ENCODE measurements around the gene CAMK1D.
A peak's percentile ranks its signal among the peaks of the same experiment; 100 is the strongest.
"Not testable (repeated sequence)": the region's sequence is repeated elsewhere in the genome, so short reads cannot be mapped to it uniquely, and the experiment has no call there.

The CAMK1D gene

DNA sequence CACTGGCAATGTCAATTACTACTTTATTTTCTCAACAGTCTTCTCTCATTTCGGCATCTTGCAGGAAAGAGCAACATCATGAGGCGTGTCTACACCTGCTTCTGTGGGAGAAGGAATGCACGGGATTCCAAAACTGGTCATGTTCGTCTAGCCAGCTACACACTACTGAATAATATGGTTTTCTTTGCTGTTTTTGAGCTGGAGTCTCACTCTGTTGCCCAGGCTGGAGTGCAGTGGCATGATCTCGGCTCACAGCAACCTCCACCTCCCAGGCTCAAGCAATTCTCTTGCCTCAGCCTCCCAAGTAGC lies 376.2 kb downstream of the CAMK1D start:
- not testable (repeated sequence) for DNase-seq (ENCODE audit: low read depth)

- DNase-seq (ENCODE audit: low read depth), result no peak
These were observed 377.9 kb downstream of the CAMK1D start for GRCh38 chr10:12726971-12727831.

GRCh38 chr10:12727832-12728215 lies 378.5 kb downstream of the CAMK1D start:
- DNase-seq (ENCODE audit: low read depth), result peak; percentile 29

DNA sequence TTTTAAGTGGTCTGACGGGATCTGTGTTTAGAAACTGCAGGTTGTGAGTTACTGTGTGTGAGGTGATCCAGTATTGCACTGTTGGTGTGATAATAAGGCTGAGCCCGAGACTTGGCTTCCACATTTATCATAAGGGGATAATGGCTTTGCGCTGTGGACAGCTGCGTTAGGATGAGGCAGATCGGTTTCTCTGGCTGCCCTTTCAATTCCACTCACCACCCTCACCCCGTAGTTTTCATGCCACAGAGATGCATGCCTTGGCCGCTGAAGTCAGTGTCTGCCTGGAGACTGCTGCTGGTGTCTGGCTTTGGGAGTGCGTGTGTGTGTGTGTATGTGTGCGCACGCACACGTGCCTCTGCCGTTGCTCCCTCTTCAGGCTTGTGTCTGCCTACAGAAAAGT lies 379.1 kb downstream of the CAMK1D start:
- peak; percentile 30 for DNase-seq (ENCODE audit: low read depth)

- no peak for DNase-seq (ENCODE audit: low read depth)
These were observed 380.5 kb downstream of the CAMK1D start for GRCh38 chr10:12729885-12730284.

GRCh38 chr10:12730809-12731519 lies 381.6 kb downstream of the CAMK1D start:
- DNase-seq (ENCODE audit: low read depth), result peak; percentile 77

DNA sequence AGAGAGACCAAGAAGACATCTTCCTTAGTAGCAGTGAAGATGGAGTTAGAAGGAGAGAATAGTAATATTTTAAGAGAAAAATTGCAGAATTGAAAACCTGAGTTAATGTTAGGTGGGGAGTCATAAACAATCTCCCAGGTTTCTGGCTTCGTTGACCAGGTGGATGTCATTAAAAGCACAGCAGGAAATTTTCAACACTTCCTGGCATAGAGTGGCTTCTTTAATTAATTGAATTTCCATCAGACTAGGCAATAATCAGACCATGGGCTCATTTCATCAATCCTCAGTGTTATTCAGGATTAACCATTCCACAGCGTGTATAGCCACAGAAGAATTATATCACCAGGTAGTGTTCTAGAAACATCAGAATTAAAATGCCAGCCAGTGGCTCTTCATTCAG lies 383.9 kb downstream of the CAMK1D start:
- no peak for DNase-seq (ENCODE audit: low read depth)

- no peak for DNase-seq (ENCODE audit: low read depth)
These were observed 386.6 kb downstream of the CAMK1D start for GRCh38 chr10:12735843-12736462.

GRCh38 chr10:12740813-12741212 lies 391.5 kb downstream of the CAMK1D start:
- no peak for DNase-seq (ENCODE audit: low read depth)

DNA sequence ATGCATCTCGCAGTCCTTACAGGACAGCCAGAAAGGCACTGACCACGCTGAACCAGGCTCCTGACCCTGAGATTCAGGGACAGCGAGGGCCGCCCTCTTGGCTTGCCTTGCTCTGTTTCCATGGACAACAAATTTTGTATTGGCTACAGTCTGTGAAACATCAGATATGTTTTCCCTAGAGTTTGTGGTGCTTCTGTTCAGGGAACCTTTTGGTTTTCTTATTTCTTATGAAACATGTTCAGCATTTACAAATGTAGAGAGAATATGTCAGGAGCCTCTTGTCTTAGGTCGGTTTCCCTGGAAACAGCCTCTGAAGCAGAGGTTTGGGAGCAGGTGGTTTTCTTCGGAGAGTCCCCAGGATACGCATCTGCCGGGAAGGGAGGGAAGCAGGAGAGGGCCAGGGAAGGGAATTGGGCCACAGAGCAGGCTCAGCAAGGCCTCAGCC lies 392.0 kb downstream of the CAMK1D start:
- no peak for DNase-seq (ENCODE audit: low read depth)

DNA sequence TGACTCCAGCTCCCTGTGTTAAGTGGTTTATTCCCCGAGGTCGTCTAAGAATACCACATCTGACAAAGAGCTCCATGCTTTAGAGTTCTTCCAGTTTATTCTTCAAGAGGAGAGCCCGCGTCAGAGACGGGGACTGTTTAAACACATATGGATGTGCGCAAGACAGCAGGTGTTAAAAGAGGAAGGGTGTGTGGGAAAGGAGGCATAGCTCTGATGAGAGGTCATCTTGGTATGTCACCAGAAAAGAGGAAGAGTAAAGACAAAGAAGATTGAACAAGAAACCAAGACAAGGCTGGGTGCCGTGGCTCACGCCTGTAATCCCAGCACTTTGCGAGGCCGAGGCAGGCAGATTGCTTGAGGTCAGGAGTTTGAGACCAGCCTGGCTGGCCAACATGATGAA lies 393.4 kb downstream of the CAMK1D start:
- no peak for DNase-seq (ENCODE audit: low read depth)

- not testable (repeated sequence) for DNase-seq (ENCODE audit: low read depth)
These were observed 394.1 kb downstream of the CAMK1D start for GRCh38 chr10:12743466-12743865.

GRCh38 chr10:12743941-12744340 lies 394.6 kb downstream of the CAMK1D start:
- no peak for DNase-seq (ENCODE audit: low read depth)

- DNase-seq (ENCODE audit: low read depth), result no peak
These were observed 398.8 kb downstream of the CAMK1D start for GRCh38 chr10:12748186-12748585.

DNA sequence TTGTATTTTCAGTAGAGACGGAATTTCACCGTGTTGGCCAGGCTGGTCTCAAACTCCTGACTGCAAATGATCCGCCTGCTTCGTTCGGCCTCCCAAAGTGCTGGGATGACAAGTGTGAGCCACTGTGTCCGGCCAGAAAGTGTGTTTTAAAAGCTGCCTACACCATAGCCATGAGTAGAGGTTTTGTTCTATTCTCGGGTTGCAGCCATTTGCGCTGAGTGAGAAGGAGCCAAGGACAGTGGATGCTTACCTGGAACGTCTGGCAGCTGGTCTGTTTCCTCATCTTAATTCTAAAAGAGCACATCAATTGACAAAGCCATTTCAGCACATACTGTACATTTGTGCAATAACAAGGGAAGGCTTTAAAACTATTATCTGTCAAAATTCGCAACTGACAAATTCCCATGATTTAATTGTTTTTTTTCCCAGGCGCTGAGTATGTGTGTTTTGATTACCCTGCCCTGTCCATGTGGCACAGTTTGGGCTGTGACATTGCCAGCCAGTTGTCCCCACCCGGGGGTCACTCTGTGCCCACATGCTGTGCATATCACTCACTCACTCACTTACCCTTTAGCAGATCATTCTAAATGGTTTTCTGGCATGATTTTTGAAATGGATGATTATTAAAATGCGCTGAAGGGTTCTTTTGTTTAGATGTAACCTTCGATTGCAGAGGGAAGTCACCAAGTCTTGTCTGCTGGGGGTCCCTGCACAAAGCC lies 400.6 kb downstream of the CAMK1D start:
- no peak for DNase-seq (ENCODE audit: low read depth)

GRCh38 chr10:12750526-12751201 lies 401.3 kb downstream of the CAMK1D start:
- DNase-seq (ENCODE audit: low read depth), result no peak

GRCh38 chr10:12755075-12755474 lies 405.7 kb downstream of the CAMK1D start:
- no peak for DNase-seq (ENCODE audit: low read depth)

GRCh38 chr10:12757351-12757750 lies 408.0 kb downstream of the CAMK1D start:
- no peak for DNase-seq (ENCODE audit: low read depth)

- DNase-seq (ENCODE audit: low read depth), result no peak
These were observed 408.9 kb downstream of the CAMK1D start for GRCh38 chr10:12758271-12758670.

GRCh38 chr10:12766223-12766622 lies 416.9 kb downstream of the CAMK1D start:
- no peak for DNase-seq (ENCODE audit: low read depth)

GRCh38 chr10:12768156-12769100 lies 419.1 kb downstream of the CAMK1D start:
- DNase-seq (ENCODE audit: low read depth), result no peak
